ENCODE data around the gene TMEM150B. TPM values are rescaled to one million over a fixed set of nuclear protein-coding genes. Genes with fewer than 3 reads are reported as not detected.

Gene TMEM150B
- total RNA-seq, 1 experiment from 2014 or later = not detected

DNA sequence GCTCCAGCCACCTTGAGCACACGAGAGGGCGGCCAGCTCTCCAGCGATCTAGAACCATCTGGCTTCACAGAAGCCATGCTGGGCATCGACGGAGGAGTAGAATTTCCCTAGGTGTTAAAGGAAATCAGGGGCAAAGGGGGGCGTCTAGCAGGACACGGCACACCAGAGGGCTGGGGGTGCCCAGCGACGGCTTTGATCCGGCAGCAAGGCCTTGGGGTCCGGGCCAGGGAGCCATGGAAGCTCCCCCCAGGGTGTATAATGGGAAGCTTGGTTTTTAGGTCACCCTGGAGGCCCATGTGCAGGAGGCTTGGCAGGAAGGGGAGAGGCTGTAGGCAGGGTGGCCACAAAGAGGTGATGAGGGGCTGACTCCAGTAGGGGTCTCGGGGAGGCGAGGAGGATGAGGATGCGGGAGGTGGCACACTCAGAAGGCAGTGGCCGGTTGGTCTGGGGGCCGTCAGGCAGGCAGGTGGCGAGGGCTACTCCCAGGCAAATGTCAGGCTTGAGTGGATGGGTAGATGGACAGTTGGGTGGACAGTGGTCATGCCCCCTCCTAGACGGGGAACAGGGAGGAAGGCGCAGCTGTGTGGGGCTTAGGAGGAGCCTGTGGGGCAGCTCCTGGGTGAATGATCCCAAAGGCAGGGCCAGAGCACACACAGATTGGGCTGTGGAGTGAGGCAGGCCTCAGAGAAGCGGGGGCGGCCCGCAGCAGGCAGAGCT is 20.1 kb upstream of the TMEM150B start:
- peaks cover 41% of the 10 kb centered on the region for H3K36me3 Mint-ChIP-seq (ENCODE audit: insufficient read depth, unreplicated experiment)
- no peaks in the 10 kb centered on the region for H3K27me3 Mint-ChIP-seq (ENCODE audit: unreplicated experiment)
- H3K27ac Mint-ChIP-seq (ENCODE audit: unreplicated experiment) = peak overlapping the region; percentile 17
- no peaks in the 10 kb centered on the region for H3K9me3 Mint-ChIP-seq (ENCODE audit: low read depth, unreplicated experiment)
- H3K4me3 Mint-ChIP-seq (ENCODE audit: low read depth, unreplicated experiment) = no peak overlapping the region
- TF ChIP-seq, protein P1, sequence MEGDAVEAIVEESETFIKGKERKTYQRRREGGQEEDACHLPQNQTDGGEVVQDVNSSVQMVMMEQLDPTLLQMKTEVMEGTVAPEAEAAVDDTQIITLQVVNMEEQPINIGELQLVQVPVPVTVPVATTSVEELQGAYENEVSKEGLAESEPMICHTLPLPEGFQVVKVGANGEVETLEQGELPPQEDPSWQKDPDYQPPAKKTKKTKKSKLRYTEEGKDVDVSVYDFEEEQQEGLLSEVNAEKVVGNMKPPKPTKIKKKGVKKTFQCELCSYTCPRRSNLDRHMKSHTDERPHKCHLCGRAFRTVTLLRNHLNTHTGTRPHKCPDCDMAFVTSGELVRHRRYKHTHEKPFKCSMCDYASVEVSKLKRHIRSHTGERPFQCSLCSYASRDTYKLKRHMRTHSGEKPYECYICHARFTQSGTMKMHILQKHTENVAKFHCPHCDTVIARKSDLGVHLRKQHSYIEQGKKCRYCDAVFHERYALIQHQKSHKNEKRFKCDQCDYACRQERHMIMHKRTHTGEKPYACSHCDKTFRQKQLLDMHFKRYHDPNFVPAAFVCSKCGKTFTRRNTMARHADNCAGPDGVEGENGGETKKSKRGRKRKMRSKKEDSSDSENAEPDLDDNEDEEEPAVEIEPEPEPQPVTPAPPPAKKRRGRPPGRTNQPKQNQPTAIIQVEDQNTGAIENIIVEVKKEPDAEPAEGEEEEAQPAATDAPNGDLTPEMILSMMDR (IDR thresholded peaks at IDR 0.05; ENCODE audit: unreplicated experiment) = no peak
- BruUV-seq (replicated peaks) = no TSS peak
- intact Hi-C loops (cut with micrococcal nuclease; ENCODE audit: unreplicated experiment) = no loop called here
- CTCF ChIA-PET = interaction anchor here (0.6 kb wide), 1 partner anchor 17 kb away, joined by 4 read pairs; no protein-coding TSS in a partner anchor
- peaks cover 23% of the 10 kb centered on the region for H3K4me1 Mint-ChIP-seq (ENCODE audit: low read depth, unreplicated experiment)
- no peak for DNase-seq

GRCh38 chr19:55344444-55344843 is 19.3 kb upstream of the TMEM150B start:
- no TSS peak for BruUV-seq (replicated peaks)
- Mint-ChIP-seq H3K4me3 (ENCODE audit: low read depth, unreplicated experiment) (no peak overlapping the region), H3K36me3 (ENCODE audit: insufficient read depth, unreplicated experiment) (peaks cover 49% of the 10 kb centered on the region), H3K27me3 (ENCODE audit: unreplicated experiment) (no peaks in the 10 kb centered on the region), H3K27ac (ENCODE audit: unreplicated experiment) (no peak overlapping the region), H3K9me3 (ENCODE audit: low read depth, unreplicated experiment) (no peaks in the 10 kb centered on the region), H3K4me1 (ENCODE audit: low read depth, unreplicated experiment) (peaks cover 22% of the 10 kb centered on the region)
- TF ChIP-seq, protein P1 (IDR thresholded peaks at IDR 0.05; ENCODE audit: unreplicated experiment) = no peak
- no peak for DNase-seq
- CTCF ChIA-PET = no interaction called here
- intact Hi-C loops (cut with micrococcal nuclease; ENCODE audit: unreplicated experiment) = no loop called here

GRCh38 chr19:55341595-55342531 is 16.7 kb upstream of the TMEM150B start:
- peak overlapping the region; percentile 91 for H3K4me3 Mint-ChIP-seq (ENCODE audit: low read depth, unreplicated experiment)
- peaks cover 62% of the 10 kb centered on the region for H3K36me3 Mint-ChIP-seq (ENCODE audit: insufficient read depth, unreplicated experiment)
- CTCF ChIA-PET = no interaction called here
- no peaks in the 10 kb centered on the region for H3K27me3 Mint-ChIP-seq (ENCODE audit: unreplicated experiment)
- no peak for DNase-seq
- no peaks in the 10 kb centered on the region for H3K9me3 Mint-ChIP-seq (ENCODE audit: low read depth, unreplicated experiment)
- intact Hi-C loops (cut with micrococcal nuclease; ENCODE audit: unreplicated experiment) = no loop called here
- BruUV-seq (replicated peaks) = TSS peak; percentile 46
- TF ChIP-seq, protein P1 (IDR thresholded peaks at IDR 0.05; ENCODE audit: unreplicated experiment) = no peak
- H3K4me1 Mint-ChIP-seq (ENCODE audit: low read depth, unreplicated experiment) = peaks cover 32% of the 10 kb centered on the region
- no peak overlapping the region for H3K27ac Mint-ChIP-seq (ENCODE audit: unreplicated experiment)

DNA sequence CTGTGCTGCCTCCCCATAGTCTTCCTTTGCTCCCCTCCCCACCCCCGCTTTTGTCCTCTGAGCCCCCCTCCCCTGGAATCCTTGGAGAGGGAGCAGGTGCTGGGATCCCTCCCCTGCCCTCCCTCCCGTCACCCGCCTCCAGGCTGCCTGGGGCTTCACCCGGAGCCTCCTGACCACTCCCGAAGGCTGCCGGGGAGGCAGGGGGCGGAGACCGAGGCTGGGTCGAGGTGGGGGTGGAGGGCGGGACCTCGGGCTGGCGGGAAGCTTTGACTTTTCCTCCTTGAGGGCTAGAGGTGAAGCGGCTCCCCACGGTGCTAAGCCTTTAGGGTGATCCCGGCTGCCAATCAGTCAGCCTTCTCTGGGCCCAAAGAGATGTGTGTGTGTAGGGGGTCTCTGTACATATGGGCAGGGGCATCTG is 16.0 kb upstream of the TMEM150B start:
- intact Hi-C loops (cut with micrococcal nuclease; ENCODE audit: unreplicated experiment) = no loop called here
- peaks cover 32% of the 10 kb centered on the region for H3K4me1 Mint-ChIP-seq (ENCODE audit: low read depth, unreplicated experiment)
- H3K36me3 Mint-ChIP-seq (ENCODE audit: insufficient read depth, unreplicated experiment) = peaks cover 62% of the 10 kb centered on the region
- H3K27ac Mint-ChIP-seq (ENCODE audit: unreplicated experiment) = peak overlapping the region; percentile 97
- H3K9me3 Mint-ChIP-seq (ENCODE audit: low read depth, unreplicated experiment) = no peaks in the 10 kb centered on the region
- no peaks in the 10 kb centered on the region for H3K27me3 Mint-ChIP-seq (ENCODE audit: unreplicated experiment)
- CTCF ChIA-PET = no interaction called here
- DNase-seq = peak; percentile 79
- no TSS peak for BruUV-seq (replicated peaks)
- H3K4me3 Mint-ChIP-seq (ENCODE audit: low read depth, unreplicated experiment) = peak overlapping the region; percentile 91
- TF ChIP-seq, protein P1 (IDR thresholded peaks at IDR 0.05; ENCODE audit: unreplicated experiment) = no peak

Data from Calu3 (cell line).